Daoy (cell line): Measurements from ENCODE around the gene BTK. TPM values are rescaled to one million over a fixed set of nuclear protein-coding genes. Genes with fewer than 3 reads are reported as not detected.

Source experiments
- DNase-seq: peaks from one replicate; pipeline ENCODE4 v3.0.0-alpha.2; 2015; ENCODE audit warnings: low read depth
- total RNA-seq: library from RNA; depleted of rRNA; stranded (reverse); fragments of >200 nt; shearing (Covaris generic); gene quantifications from 2 replicates; pipeline ENCODE4 v1.2.3, GENCODE V29; 2014; rRNA removed

BTK gene
- 0.06 TPM in 1 of 2 replicates, not detected in the other for total RNA-seq

GRCh38 chrX:101385795-101386541, at the start of gene BTK:
Gene BTK, minus strand, starts transcription at chrX:101386191. Its CDS starts 10,907 bp downstream, at chrX:101375284.
- no peak for DNase-seq

- peak; percentile 32 for DNase-seq
Observed at GRCh38 chrX:101430457-101431078, 44.6 kb upstream of the BTK start.

GRCh38 chrX:101429934-101430333, 43.9 kb upstream of the BTK start:
- no peak for DNase-seq

- no peak for DNase-seq
Observed at GRCh38 chrX:101427954-101428353, 42.0 kb upstream of the BTK start.

- no peak for DNase-seq
Observed at GRCh38 chrX:101419489-101419888, 33.5 kb upstream of the BTK start.

- DNase-seq: peak; percentile 59
Observed at GRCh38 chrX:101417981-101418841, 32.2 kb upstream of the BTK start.

GRCh38 chrX:101417190-101417589, 31.2 kb upstream of the BTK start:
- DNase-seq: no peak

- no peak for DNase-seq
Observed at GRCh38 chrX:101416691-101417090, 30.7 kb upstream of the BTK start.

GRCh38 chrX:101415180-101416145, 29.5 kb upstream of the BTK start:
- DNase-seq: peak; percentile 45

- DNase-seq: no peak
Observed at GRCh38 chrX:101411984-101412383, 26.0 kb upstream of the BTK start.

- no peak for DNase-seq
Observed at GRCh38 chrX:101410461-101410860, 24.5 kb upstream of the BTK start.

GRCh38 chrX:101409043-101409442, 23.1 kb upstream of the BTK start:
- DNase-seq: no peak

- no peak for DNase-seq
Observed at GRCh38 chrX:101408532-101408841, 22.5 kb upstream of the BTK start.

GRCh38 chrX:101407748-101408531, 21.9 kb upstream of the BTK start, which contains the start of the genes GLA and HNRNPH2:
Gene GLA, minus strand, starts transcription at chrX:101407925. Its CDS starts 22 bp downstream, at chrX:101407903.
Gene HNRNPH2, plus strand, starts transcription at chrX:101408222. Its CDS starts 3,767 bp downstream, at chrX:101411989.
- peak; percentile 94 for DNase-seq

- DNase-seq: no peak
Observed at GRCh38 chrX:101407167-101407747, 21.3 kb upstream of the BTK start.

- no peak for DNase-seq
Observed at GRCh38 chrX:101399825-101400224, 13.8 kb upstream of the BTK start.

- no peak for DNase-seq
Observed at GRCh38 chrX:101398694-101399093, 12.7 kb upstream of the BTK start.

- DNase-seq: no peak
Observed at GRCh38 chrX:101397779-101398178, 11.8 kb upstream of the BTK start.

GRCh38 chrX:101395789-101396188, 9.8 kb upstream of the BTK start:
- no peak for DNase-seq

GRCh38 chrX:101394372-101394771, 8.4 kb upstream of the BTK start:
- no peak for DNase-seq
